ENCODE measurements around the gene GNAT2. TPM values are rescaled to one million over a fixed set of nuclear protein-coding genes. Genes with fewer than 3 reads are reported as not detected.

The GNAT2 gene
- total and polyA plus RNA-seq, 9 donors, result 0.13 TPM; not detected in 8

DNA sequence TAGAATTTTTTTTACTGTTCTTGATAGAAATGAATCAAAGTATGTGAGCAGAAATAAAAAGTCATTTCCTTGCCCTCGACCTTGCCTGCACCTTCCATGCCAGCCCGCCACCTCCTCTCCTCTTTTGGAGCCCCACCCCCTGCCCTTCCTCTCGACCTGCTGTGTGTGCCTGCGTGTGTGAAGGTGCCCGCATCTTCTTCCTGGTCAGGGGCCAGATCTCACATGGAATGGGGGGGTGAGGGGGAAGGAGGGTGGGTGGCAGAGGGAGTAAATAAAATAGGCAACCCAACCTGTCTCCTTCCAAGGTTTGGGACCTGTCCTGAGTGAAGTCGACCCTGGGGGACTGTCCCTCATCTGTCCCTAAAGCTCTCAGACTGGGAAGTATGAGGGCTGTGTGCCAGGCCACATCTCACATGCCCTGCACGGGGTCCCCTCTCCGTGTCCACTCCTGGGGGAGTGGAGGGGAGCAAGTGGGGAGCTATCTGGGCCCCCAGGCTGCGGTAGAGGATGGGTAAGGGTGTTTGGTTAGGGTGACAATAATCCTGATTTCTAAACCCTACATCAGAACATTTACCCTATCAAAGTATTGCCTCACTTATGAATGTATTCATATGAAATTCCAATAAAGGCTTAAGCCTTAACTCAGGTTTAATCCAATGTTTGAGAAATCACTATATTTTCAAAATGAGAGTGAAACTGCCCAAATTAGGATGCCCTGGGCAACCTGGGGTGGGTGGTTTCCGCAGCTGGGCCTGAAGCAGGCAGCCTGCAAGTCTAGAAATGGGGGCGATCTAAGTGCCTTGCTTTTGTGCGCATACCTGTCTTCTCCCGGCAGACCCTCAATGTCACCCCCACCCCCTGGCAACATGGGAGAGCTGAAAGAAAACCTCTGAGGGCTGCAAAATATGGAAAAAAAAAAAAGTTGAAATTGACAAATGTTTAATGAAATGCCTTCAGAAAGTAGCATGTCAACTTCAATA lies 15.6 kb upstream of the GNAT2 start:
- DNase-seq, result no peak
- Histone ChIP-seq H3K27me3 (ENCODE audit: control insufficient read depth, insufficient read depth, low read length) (no peaks in the 10 kb centered on the region), H3K9me3 (replicated peaks; ENCODE audit: control insufficient read depth, low read depth, low read length) (no peaks in the 10 kb centered on the region), H3K36me3 (ENCODE audit: control insufficient read depth, insufficient read depth, low read length) (peaks cover 15% of the 10 kb centered on the region), H3K27ac (ENCODE audit: low read length) (no peak overlapping the region), H3K4me1 (ENCODE audit: control insufficient read depth, insufficient read depth, low read length) (peaks cover 32% of the 10 kb centered on the region), H3K4me3 (ENCODE audit: low read length) (no peak overlapping the region)
- 94% methylated on average over 2 of the region's 13 CpGs for WGBS (ENCODE audit: insufficient coverage)

- no peak for DNase-seq
- Histone ChIP-seq H3K9me3 (replicated peaks; ENCODE audit: control insufficient read depth, low read depth, low read length) (no peaks in the 10 kb centered on the region), H3K4me1 (ENCODE audit: control insufficient read depth, insufficient read depth, low read length) (peaks cover 34% of the 10 kb centered on the region), H3K4me3 (ENCODE audit: low read length) (no peak overlapping the region), H3K36me3 (ENCODE audit: control insufficient read depth, insufficient read depth, low read length) (peaks cover 22% of the 10 kb centered on the region), H3K27ac (ENCODE audit: low read length) (no peak overlapping the region), H3K27me3 (ENCODE audit: control insufficient read depth, insufficient read depth, low read length) (no peaks in the 10 kb centered on the region)
- 100% methylated on average over 4 of the region's 6 CpGs for WGBS (ENCODE audit: insufficient coverage)
These were observed 14.9 kb upstream of the GNAT2 start for GRCh38 chr1:109634292-109634691.

- peaks cover 37% of the 10 kb centered on the region for H3K36me3 ChIP-seq (ENCODE audit: control insufficient read depth, insufficient read depth, low read length)
- H3K9me3 ChIP-seq (replicated peaks; ENCODE audit: control insufficient read depth, low read depth, low read length), result no peaks in the 10 kb centered on the region
- no peaks in the 10 kb centered on the region for H3K27me3 ChIP-seq (ENCODE audit: control insufficient read depth, insufficient read depth, low read length)
- no peak overlapping the region for H3K4me3 ChIP-seq (ENCODE audit: low read length)
- peak overlapping the region; percentile 68 for H3K27ac ChIP-seq (ENCODE audit: low read length)
- peaks cover 34% of the 10 kb centered on the region for H3K4me1 ChIP-seq (ENCODE audit: control insufficient read depth, insufficient read depth, low read length)
- peak; percentile 90 for DNase-seq
- 60% methylated on average over 1 of the region's 5 CpGs for WGBS (ENCODE audit: insufficient coverage)
These were observed 13.4 kb upstream of the GNAT2 start for GRCh38 chr1:109632671-109633346.

DNA sequence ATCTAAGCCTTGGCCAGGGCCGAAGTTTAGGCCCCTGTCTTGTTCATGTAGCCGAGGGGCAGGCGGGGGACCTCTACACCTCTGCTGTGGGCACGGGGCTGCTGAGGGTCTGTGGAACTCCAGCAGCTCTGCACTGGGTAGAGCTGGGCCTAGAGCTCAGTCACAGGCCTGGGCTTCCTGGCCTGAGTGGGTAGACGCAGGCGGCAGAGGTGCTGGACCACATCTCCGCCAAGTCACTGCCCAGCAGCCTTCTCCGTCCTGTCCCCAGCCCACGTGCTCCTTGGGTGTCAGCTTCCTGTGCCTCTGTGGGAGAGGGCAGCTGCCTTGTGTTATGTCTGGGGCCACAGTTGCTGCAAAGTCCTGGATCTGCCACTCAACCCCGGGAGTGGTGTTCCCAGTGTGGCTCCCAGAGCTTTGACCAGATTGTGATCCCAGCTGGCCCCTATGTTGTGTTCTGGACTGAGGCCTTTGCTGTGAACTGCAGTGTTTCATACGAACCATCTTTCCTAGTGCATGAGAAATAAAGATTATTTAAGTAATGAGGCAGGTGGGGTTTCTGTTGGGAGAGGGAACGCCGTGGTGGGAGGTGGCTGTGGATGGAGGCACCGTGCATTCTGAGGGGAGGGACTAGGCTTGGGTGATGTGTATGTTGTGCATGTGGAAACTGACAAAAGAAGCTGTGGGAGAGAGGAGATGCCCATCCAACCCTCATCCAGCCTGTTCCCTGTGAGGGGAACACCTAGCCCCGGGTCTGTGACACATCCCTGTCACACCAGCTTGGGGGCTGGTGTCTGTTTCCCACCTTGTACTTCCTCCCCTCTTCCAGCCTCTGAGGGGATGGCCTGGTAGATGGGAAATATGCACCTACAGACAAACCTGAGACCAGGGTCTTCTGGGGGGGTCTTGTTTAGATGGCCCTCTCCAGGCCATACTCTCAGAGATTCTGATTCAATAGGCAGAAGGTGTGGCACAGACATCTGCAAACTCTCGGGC lies 12.4 kb upstream of the GNAT2 start:
- peak; percentile 65 for DNase-seq
- Histone ChIP-seq H3K9me3 (replicated peaks; ENCODE audit: control insufficient read depth, low read depth, low read length) (no peaks in the 10 kb centered on the region), H3K4me3 (ENCODE audit: low read length) (no peak overlapping the region), H3K4me1 (ENCODE audit: control insufficient read depth, insufficient read depth, low read length) (peaks cover 34% of the 10 kb centered on the region), H3K27me3 (ENCODE audit: control insufficient read depth, insufficient read depth, low read length) (no peaks in the 10 kb centered on the region), H3K27ac (ENCODE audit: low read length) (peak overlapping the region; percentile 62), H3K36me3 (ENCODE audit: control insufficient read depth, insufficient read depth, low read length) (peaks cover 47% of the 10 kb centered on the region)
- WGBS (ENCODE audit: insufficient coverage), result 62% methylated on average over 14 of the region's 16 CpGs

DNA sequence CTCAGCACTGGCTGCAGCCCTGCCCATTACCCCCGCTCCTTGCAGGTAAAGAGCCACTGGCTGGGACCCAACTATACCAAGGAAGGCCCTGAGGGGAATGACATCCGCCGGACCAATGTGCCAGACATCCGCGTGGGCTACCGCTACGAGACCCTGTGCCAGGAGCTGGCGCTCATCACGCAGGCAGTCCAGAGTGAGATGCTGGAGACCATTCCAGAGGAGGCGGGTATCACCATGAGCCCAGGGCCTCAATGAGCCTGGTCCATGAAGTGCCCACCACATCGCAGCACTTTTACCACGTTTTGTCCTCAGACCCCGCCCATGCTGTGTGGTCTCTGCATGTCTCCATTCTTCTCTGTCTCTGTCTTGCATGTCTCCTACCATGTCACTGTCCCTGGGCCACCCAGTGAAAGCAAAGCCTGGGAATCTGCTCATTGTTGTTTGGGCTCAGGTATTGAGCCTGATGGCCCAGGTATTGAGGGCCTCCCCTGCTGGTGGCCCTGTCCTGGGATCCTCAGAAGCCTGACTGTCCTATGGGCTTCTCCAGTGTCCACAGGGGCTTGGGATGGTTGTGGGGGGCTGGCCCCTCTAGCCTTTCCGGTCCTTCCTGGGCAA lies 11.6 kb upstream of the GNAT2 start:
- Histone ChIP-seq H3K27ac (ENCODE audit: low read length) (peak overlapping the region; percentile 47), H3K4me3 (ENCODE audit: low read length) (no peak overlapping the region), H3K4me1 (ENCODE audit: control insufficient read depth, insufficient read depth, low read length) (peaks cover 34% of the 10 kb centered on the region), H3K9me3 (replicated peaks; ENCODE audit: control insufficient read depth, low read depth, low read length) (no peaks in the 10 kb centered on the region), H3K27me3 (ENCODE audit: control insufficient read depth, insufficient read depth, low read length) (no peaks in the 10 kb centered on the region), H3K36me3 (ENCODE audit: control insufficient read depth, insufficient read depth, low read length) (peaks cover 55% of the 10 kb centered on the region)
- no peak for DNase-seq
- 91% methylated on average over 12 of the region's 14 CpGs for WGBS (ENCODE audit: insufficient coverage)

- no peaks in the 10 kb centered on the region for H3K27me3 ChIP-seq (ENCODE audit: control insufficient read depth, insufficient read depth, low read length)
- peaks cover 59% of the 10 kb centered on the region for H3K36me3 ChIP-seq (ENCODE audit: control insufficient read depth, insufficient read depth, low read length)
- H3K4me1 ChIP-seq (ENCODE audit: control insufficient read depth, insufficient read depth, low read length), result peaks cover 39% of the 10 kb centered on the region
- 92% methylated on average over 15 of the region's 30 CpGs for WGBS (ENCODE audit: insufficient coverage)
- H3K27ac ChIP-seq (ENCODE audit: low read length), result no peak overlapping the region
- no peak for DNase-seq
- H3K4me3 ChIP-seq (ENCODE audit: low read length), result no peak overlapping the region
- no peaks in the 10 kb centered on the region for H3K9me3 ChIP-seq (replicated peaks; ENCODE audit: control insufficient read depth, low read depth, low read length)
These were observed 10.9 kb upstream of the GNAT2 start for GRCh38 chr1:109630081-109630897.

DNA sequence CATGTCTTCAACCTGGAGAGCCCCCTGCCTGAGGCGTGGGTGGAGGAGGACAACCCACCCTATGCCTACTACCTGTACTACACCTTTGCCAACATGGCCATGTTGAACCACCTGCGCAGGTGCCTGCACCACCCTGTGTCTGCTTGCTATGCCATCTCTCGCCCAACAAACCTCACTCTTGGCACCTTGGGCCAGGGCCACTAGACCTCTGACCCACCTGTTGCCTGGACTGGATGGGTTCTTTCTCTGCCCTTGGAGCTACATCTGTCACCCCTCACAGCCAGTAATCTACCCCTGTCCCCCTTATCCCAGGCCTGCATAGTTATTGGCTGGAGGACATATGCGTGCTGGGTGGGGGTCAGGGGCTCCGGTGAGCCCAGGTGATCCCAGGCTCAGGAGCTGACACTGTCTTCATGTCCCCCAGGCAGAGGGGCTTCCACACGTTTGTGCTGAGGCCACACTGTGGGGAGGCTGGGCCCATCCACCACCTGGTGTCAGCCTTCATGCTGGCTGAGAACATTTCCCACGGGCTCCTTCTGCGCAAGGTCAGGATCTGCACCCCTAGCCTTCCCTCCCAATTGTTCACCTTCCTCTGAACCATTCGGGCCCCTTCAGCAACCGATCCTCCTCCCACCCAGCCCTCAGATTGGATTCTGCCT lies 10.1 kb upstream of the GNAT2 start:
- Histone ChIP-seq H3K27ac (ENCODE audit: low read length) (no peak overlapping the region), H3K36me3 (ENCODE audit: control insufficient read depth, insufficient read depth, low read length) (peaks cover 59% of the 10 kb centered on the region), H3K9me3 (replicated peaks; ENCODE audit: control insufficient read depth, low read depth, low read length) (no peaks in the 10 kb centered on the region), H3K4me1 (ENCODE audit: control insufficient read depth, insufficient read depth, low read length) (peaks cover 46% of the 10 kb centered on the region), H3K27me3 (ENCODE audit: control insufficient read depth, insufficient read depth, low read length) (no peaks in the 10 kb centered on the region), H3K4me3 (ENCODE audit: low read length) (no peak overlapping the region)
- WGBS (ENCODE audit: insufficient coverage), result 72% methylated on average over 9 of the region's 10 CpGs
- no peak for DNase-seq

DNA sequence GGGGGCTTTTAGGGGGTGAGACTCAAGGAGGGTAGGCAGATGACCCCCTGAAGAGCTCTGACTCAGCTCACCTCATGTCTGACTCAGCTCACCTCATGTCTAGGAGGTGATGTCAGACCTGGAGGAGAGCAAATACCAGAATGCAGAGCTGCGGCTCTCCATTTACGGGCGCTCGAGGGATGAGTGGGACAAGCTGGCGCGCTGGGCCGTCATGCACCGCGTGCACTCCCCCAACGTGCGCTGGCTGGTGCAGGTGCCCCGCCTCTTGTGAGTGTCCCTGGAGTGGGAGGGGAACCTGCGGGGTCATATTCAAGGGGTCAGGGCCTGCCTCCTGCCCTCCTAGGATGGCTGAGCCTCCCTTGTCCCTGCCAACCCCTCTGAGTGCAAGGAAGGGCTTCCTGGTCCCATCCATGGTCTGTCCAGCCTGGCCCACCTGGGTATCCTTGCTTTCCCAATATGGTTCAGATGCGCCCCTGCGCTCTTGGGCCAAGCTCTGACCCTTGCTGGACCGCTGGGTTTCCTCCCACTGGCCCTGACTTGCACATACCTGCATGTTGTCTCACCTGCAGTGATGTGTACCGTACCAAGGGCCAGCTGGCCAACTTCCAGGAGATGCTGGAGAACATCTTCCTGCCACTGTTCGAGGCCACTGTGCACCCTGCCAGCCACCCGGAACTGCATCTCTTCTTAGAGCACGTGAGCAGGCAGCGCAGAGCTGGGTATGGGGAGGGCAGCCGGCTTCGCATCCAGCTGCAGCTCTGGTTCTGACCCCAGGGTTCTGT lies 9.3 kb upstream of the GNAT2 start:
- DNase-seq, result no peak
- no peak overlapping the region for H3K27ac ChIP-seq (ENCODE audit: low read length)
- H3K4me1 ChIP-seq (ENCODE audit: control insufficient read depth, insufficient read depth, low read length), result peaks cover 54% of the 10 kb centered on the region
- WGBS (ENCODE audit: insufficient coverage), result 86% methylated on average over 23 of the region's 23 CpGs
- H3K27me3 ChIP-seq (ENCODE audit: control insufficient read depth, insufficient read depth, low read length), result no peaks in the 10 kb centered on the region
- H3K36me3 ChIP-seq (ENCODE audit: control insufficient read depth, insufficient read depth, low read length), result peaks cover 59% of the 10 kb centered on the region
- H3K9me3 ChIP-seq (replicated peaks; ENCODE audit: control insufficient read depth, low read depth, low read length), result no peaks in the 10 kb centered on the region
- no peak overlapping the region for H3K4me3 ChIP-seq (ENCODE audit: low read length)
